GM23338 (cell line): ENCODE results near the gene ACTMAP.

ENCODE experiments used
- EZH2 ChIP-seq: fragments of 200-600 bp; sonication (generic); IDR thresholded peaks from one replicate; pipeline ENCODE4 v1.8.0; 2017; ENCODE audit warnings: antibody characterized with exemption, mild to moderate bottlenecking, low read depth; ENCODE audit not compliant: unreplicated experiment
- POLR2AphosphoS5 ChIP-seq: IDR thresholded peaks from 2 replicates; pipeline ENCODE4 v1.6.1; 2016; ENCODE audit warnings: antibody characterized with exemption, low read depth

DNA sequence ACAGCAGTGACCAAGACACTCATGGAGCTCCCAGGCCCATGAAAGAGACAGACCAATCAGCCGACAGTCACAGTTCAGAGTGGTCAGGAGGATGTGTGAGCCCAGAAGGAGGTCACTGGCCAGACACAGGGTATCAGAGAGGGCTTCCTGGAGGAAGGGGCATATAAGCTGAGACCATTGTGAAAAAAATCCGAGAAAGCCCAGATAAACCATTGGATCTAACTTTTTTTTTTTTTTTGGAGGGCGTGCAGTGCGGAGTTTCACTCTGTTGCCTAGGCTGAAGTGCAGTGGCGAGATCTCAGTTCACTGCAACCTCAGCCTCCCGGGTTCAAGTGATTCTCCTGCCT, 29.2 kb downstream of the ACTMAP start:
- TF ChIP-seq POLR2AphosphoS5 (no peak), EZH2 (no peak)
